ENCODE measurements around the gene VSX1.

VSX1 gene

DNA sequence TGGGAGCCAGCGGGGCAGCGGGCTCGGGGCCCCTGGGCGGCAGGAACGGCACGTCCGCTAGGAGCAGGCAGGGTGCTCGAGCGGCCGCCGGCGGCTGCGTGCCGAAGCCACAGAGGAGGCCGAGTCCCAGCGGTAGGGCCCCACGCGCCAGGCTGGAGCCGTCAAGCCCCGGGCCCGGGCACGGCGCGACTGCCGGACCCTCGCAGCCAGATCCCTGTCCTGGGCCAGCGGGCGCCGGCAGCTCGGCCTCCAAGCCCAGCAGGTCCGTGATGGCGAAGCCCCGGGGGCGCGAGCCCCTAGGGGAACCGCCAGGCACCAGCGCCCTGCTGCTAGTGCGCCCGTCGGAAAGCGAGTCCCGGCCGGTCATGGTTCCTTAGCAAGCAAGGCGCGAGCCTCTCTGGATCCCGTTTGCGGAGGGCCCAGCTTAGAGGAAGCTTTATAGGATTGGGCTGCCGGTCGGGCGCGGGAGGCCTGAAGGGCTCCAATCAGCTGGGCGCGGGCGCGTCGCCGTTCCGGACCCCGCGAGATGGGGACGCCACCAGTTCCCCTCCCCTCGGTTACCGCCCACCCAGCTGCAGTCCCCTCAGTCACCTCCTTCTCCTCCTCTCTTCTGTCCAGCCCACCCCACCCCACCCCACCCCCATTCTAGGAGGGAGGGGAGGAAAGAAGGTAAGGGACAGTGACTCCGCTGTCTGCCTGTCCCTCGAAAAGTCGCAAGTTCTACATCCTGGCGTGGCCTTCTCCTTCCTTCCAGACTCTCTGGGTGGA lies at the start of gene VSX1:
TSS of gene VSX1 (minus strand) at position 412 of the 768 bp plus-strand sequence. CDS start at position 367, 45 bp downstream.
- Histone ChIP-seq H3K4me2 (no peak within 1 kb of the TSS), H3K4me3 (IDR thresholded peaks at IDR 0.05; ENCODE audit: insufficient read depth, low read depth, low read length) (no peak within 1 kb of the TSS), H4K20me1 (ENCODE audit: insufficient read depth) (no peaks in the 10 kb centered on the region), H3K4me1 (ENCODE audit: low read depth, poor library complexity, severe bottlenecking) (peaks cover 4% of the 10 kb centered on the region), H3K9ac (no peak within 1 kb of the TSS), H3K36me3 (ENCODE audit: insufficient read depth) (no peaks in the 10 kb centered on the region), H3K27me3 (ENCODE audit: insufficient read depth, low read depth) (no peaks in the 10 kb centered on the region), H2AFZ (ENCODE audit: low read depth) (no peak within 1 kb of the TSS), H3K27ac (no peak within 1 kb of the TSS), H3K79me2 (ENCODE audit: insufficient read depth, low read depth) (no peaks in the 10 kb centered on the region)
- TF ChIP-seq, protein P1, sequence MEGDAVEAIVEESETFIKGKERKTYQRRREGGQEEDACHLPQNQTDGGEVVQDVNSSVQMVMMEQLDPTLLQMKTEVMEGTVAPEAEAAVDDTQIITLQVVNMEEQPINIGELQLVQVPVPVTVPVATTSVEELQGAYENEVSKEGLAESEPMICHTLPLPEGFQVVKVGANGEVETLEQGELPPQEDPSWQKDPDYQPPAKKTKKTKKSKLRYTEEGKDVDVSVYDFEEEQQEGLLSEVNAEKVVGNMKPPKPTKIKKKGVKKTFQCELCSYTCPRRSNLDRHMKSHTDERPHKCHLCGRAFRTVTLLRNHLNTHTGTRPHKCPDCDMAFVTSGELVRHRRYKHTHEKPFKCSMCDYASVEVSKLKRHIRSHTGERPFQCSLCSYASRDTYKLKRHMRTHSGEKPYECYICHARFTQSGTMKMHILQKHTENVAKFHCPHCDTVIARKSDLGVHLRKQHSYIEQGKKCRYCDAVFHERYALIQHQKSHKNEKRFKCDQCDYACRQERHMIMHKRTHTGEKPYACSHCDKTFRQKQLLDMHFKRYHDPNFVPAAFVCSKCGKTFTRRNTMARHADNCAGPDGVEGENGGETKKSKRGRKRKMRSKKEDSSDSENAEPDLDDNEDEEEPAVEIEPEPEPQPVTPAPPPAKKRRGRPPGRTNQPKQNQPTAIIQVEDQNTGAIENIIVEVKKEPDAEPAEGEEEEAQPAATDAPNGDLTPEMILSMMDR (conservative IDR thresholded peaks at IDR 0.05; ENCODE audit: low read depth, low read length) = no peak

GRCh38 chr20:25129908-25130307 lies 48.0 kb upstream of the VSX1 start:
- TF ChIP-seq, protein P1 (conservative IDR thresholded peaks at IDR 0.05; ENCODE audit: low read depth, low read length) = no peak
- Histone ChIP-seq H3K36me3 (ENCODE audit: insufficient read depth) (no peaks in the 10 kb centered on the region), H3K27ac (no peak overlapping the region), H3K4me1 (ENCODE audit: low read depth, poor library complexity, severe bottlenecking) (no peaks in the 10 kb centered on the region), H3K9ac (no peak overlapping the region), H3K79me2 (ENCODE audit: insufficient read depth, low read depth) (no peaks in the 10 kb centered on the region), H3K4me2 (no peak overlapping the region), H2AFZ (ENCODE audit: low read depth) (no peak overlapping the region), H4K20me1 (ENCODE audit: insufficient read depth) (no peaks in the 10 kb centered on the region), H3K4me3 (IDR thresholded peaks at IDR 0.05; ENCODE audit: insufficient read depth, low read depth, low read length) (no peak overlapping the region), H3K27me3 (ENCODE audit: insufficient read depth, low read depth) (no peaks in the 10 kb centered on the region)

- TF ChIP-seq, protein P1 (conservative IDR thresholded peaks at IDR 0.05; ENCODE audit: low read depth, low read length) = no peak
- Histone ChIP-seq H4K20me1 (ENCODE audit: insufficient read depth) (no peaks in the 10 kb centered on the region), H2AFZ (ENCODE audit: low read depth) (no peak overlapping the region), H3K9ac (no peak overlapping the region), H3K79me2 (ENCODE audit: insufficient read depth, low read depth) (no peaks in the 10 kb centered on the region), H3K27ac (no peak overlapping the region), H3K4me1 (ENCODE audit: low read depth, poor library complexity, severe bottlenecking) (no peaks in the 10 kb centered on the region), H3K36me3 (ENCODE audit: insufficient read depth) (no peaks in the 10 kb centered on the region), H3K4me3 (IDR thresholded peaks at IDR 0.05; ENCODE audit: insufficient read depth, low read depth, low read length) (no peak overlapping the region), H3K27me3 (ENCODE audit: insufficient read depth, low read depth) (no peaks in the 10 kb centered on the region), H3K4me2 (no peak overlapping the region)
Observed at GRCh38 chr20:25129428-25129827, 47.5 kb upstream of the VSX1 start.

DNA sequence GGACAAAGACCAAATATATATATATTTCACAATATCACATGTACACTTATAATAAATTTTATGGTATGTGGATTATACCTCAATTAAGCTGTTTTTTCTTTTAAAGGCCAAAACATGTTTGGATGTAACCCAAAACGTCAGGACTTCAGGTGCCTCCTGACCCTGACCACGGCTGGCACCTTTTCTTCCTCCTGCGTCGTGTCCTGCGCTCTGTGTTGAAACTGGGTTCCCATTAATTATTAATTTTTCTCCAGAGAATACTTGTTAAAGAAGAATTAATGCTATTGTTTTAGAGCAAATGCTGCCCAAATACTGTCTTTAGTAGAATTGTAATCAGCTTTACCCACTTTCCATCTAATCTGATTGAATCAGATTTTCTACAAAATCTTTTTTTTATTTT lies 46.7 kb upstream of the VSX1 start:
- TF ChIP-seq, protein P1 (conservative IDR thresholded peaks at IDR 0.05; ENCODE audit: low read depth, low read length) = no peak
- no peak overlapping the region for H3K27ac ChIP-seq
- H3K4me3 ChIP-seq (IDR thresholded peaks at IDR 0.05; ENCODE audit: insufficient read depth, low read depth, low read length) = no peak overlapping the region
- no peaks in the 10 kb centered on the region for H3K79me2 ChIP-seq (ENCODE audit: insufficient read depth, low read depth)
- H4K20me1 ChIP-seq (ENCODE audit: insufficient read depth) = no peaks in the 10 kb centered on the region
- no peak overlapping the region for H3K4me2 ChIP-seq
- H2AFZ ChIP-seq (ENCODE audit: low read depth) = no peak overlapping the region
- H3K36me3 ChIP-seq (ENCODE audit: insufficient read depth) = no peaks in the 10 kb centered on the region
- no peaks in the 10 kb centered on the region for H3K27me3 ChIP-seq (ENCODE audit: insufficient read depth, low read depth)
- H3K4me1 ChIP-seq (ENCODE audit: low read depth, poor library complexity, severe bottlenecking) = no peaks in the 10 kb centered on the region
- no peak overlapping the region for H3K9ac ChIP-seq
